Panc1 (cell line): Measurements from ENCODE around the gene MAP4K4. TPM values are rescaled to one million over a fixed set of nuclear protein-coding genes. Genes with fewer than 3 reads are reported as not detected.

Experiments used
- ATAC-seq: fragments of 200-7000 bp; cut with Tn5 transposase; 2 replicates; pipeline ENCODE4 v1.9.1; 2020; ENCODE audit warnings: mild to moderate bottlenecking, moderate library complexity
- BruUV-seq: library from RNA; stranded (reverse); fragments of 400-500 nt; replicated peaks from 2 replicates; lab custom pipeline; 2021; lab: Mats Ljungman, UMichigan
- CTCF ChIA-PET: fragments of 300-600 bp; sonication (Branson Sonifier 250); formaldehyde crosslinking; loops from one replicate; lab custom pipeline; 2022; ENCODE audit warnings: antibody characterized with exemption; lab: Charles Lee
- POLR2A ChIA-PET: fragments of 300-600 bp; sonication (Branson Sonifier 250); formaldehyde crosslinking; loops from one replicate; lab custom pipeline; 2022; ENCODE audit warnings: antibody characterized with exemption; lab: Charles Lee
- DNase-seq: peaks from one replicate; pipeline ENCODE4 v3.0.0-alpha.2; 2010; ENCODE audit warnings: low read depth, low spot score
- H3K27ac ChIP-seq: 2 replicates; pipeline ENCODE4 v1.5.1; 2011; ENCODE audit warnings: mild to moderate bottlenecking, low read length, inconsistent platforms
- H3K27me3 ChIP-seq: fragments of 200-500 bp; sonication (Bioruptor generic); 2 replicates; pipeline ENCODE4 v1.6.0; 2014; ENCODE audit warnings: low read length, inconsistent platforms; ENCODE audit not compliant: control insufficient read depth, insufficient read depth
- H3K36me3 ChIP-seq: fragments of 200-500 bp; sonication (Bioruptor generic); 2 replicates; pipeline ENCODE4 v1.5.1; 2014; ENCODE audit warnings: inconsistent platforms, mild to moderate bottlenecking, low read length, moderate library complexity; ENCODE audit not compliant: control insufficient read depth, insufficient read depth
- H3K4me1 ChIP-seq: 2 replicates; pipeline ENCODE4 v1.5.1; 2011; ENCODE audit warnings: inconsistent platforms, mild to moderate bottlenecking, low read length, moderate library complexity; ENCODE audit not compliant: control insufficient read depth, insufficient read depth
- H3K4me3 ChIP-seq, 2 experiments: 2 replicates each; pipeline ENCODE4 v1.5.1; 2011 to 2012; ENCODE audit warnings: low read depth in 2 of 2, low read length in 2 of 2, mild to moderate bottlenecking in 2 of 2, inconsistent platforms in 1 of 2, moderate library complexity in 1 of 2
- H3K9me3 ChIP-seq: fragments of 200-500 bp; sonication (Bioruptor generic); 2 replicates; pipeline ENCODE4 v1.5.1; 2014; ENCODE audit warnings: low read depth, mild to moderate bottlenecking, inconsistent platforms, low read length, moderate library complexity; ENCODE audit not compliant: control insufficient read depth, insufficient read depth
- POLR2AphosphoS5 ChIP-seq: IDR thresholded peaks from 2 replicates; pipeline ENCODE4 v1.6.1; 2012; ENCODE audit warnings: mild to moderate bottlenecking, low read depth, low read length, moderate library complexity
- REST ChIP-seq, 2 experiments: IDR thresholded peaks; 2 replicates each; pipeline ENCODE4 v1.6.1; 2011 to 2012; ENCODE audit warnings: low read depth in 2 of 2, control low read depth in 1 of 2, low read length in 1 of 2, mild to moderate bottlenecking in 1 of 2, moderate library complexity in 1 of 2; ENCODE audit not compliant: insufficient read depth in 1 of 2
- SIN3A ChIP-seq: IDR thresholded peaks from 2 replicates; pipeline ENCODE4 v1.6.1; 2012; ENCODE audit warnings: low read depth, mild to moderate bottlenecking, low read length, moderate library complexity, borderline replicate concordance; ENCODE audit not compliant: insufficient read depth
- TCF7L2 ChIP-seq: IDR thresholded peaks from 2 replicates; pipeline ENCODE4 v1.6.1; 2011; ENCODE audit warnings: mild to moderate bottlenecking, low read depth, low read length, inconsistent platforms
- in situ Hi-C: cut with HindIII; loops from 2 replicates; pipeline ENCODE4 v1.10.0; 2016; ENCODE audit warnings: low sequenced_read_pairs, low pct_unique_long_range_greater_than_20kb
- intact Hi-C: fragments of 100-400 bp; cut with micrococcal nuclease; formaldehyde crosslinking; loops from one replicate; pipeline ENCODE4 v1.10.0; 2022; ENCODE audit not compliant: unreplicated experiment
- total RNA-seq: library from RNA; stranded (reverse); gene quantifications from one replicate; pipeline ENCODE4 v1.2.1, GENCODE V29; 2021; ENCODE audit not compliant: unreplicated experiment
- TF ChIP-seq, protein P1 (sequence below): fragments of 450-650 bp; IDR thresholded peaks from 2 replicates; pipeline ENCODE4 v1.5.1; 2017; ENCODE audit warnings: mild to moderate bottlenecking

The MAP4K4 gene
- total RNA-seq, 1 experiment from 2014 or later: 68.5 TPM

DNA sequence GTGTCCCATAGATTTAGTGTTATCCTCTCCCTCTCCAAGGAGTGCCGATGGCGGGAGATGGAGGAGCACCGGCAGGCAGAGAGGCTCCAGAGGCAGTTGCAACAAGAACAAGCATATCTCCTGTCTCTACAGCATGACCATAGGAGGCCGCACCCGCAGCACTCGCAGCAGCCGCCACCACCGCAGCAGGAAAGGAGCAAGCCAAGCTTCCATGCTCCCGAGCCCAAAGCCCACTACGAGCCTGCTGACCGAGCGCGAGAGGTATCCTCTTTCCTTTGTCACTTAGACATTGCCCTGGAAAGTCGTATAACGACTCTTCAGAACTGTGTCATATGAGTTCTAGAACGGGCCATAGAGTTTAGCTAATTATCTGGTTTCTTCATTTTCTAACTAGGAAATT is 162.1 kb downstream of the MAP4K4 start:
- DNase-seq (no peak), ATAC-seq (no peak)
- ChIA-PET POLR2A (no interaction called here), CTCF (no interaction called here)
- intact Hi-C loops: no loop called here
- H3K27me3 ChIP-seq: no peaks in the 10 kb centered on the region
- H3K36me3 ChIP-seq: peaks cover 7% of the 10 kb centered on the region
- H3K4me3 ChIP-seq: no peak overlapping the region
- H3K4me1 ChIP-seq: no peaks in the 10 kb centered on the region
- BruUV-seq: no TSS peak
- H3K27ac ChIP-seq: no peak overlapping the region
- in situ Hi-C loops: no loop called here
- H3K9me3 ChIP-seq: no peaks in the 10 kb centered on the region
- TF ChIP-seq TCF7L2 (no peak), REST (IDR thresholded peaks at IDR 0.05; ENCODE audit: insufficient read depth in 1 of 2, low read depth in 2 of 2, low read length in 1 of 2) (no peak), POLR2AphosphoS5 (no peak), SIN3A (no peak)
- TF ChIP-seq, protein P1, sequence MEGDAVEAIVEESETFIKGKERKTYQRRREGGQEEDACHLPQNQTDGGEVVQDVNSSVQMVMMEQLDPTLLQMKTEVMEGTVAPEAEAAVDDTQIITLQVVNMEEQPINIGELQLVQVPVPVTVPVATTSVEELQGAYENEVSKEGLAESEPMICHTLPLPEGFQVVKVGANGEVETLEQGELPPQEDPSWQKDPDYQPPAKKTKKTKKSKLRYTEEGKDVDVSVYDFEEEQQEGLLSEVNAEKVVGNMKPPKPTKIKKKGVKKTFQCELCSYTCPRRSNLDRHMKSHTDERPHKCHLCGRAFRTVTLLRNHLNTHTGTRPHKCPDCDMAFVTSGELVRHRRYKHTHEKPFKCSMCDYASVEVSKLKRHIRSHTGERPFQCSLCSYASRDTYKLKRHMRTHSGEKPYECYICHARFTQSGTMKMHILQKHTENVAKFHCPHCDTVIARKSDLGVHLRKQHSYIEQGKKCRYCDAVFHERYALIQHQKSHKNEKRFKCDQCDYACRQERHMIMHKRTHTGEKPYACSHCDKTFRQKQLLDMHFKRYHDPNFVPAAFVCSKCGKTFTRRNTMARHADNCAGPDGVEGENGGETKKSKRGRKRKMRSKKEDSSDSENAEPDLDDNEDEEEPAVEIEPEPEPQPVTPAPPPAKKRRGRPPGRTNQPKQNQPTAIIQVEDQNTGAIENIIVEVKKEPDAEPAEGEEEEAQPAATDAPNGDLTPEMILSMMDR: no peak

DNA sequence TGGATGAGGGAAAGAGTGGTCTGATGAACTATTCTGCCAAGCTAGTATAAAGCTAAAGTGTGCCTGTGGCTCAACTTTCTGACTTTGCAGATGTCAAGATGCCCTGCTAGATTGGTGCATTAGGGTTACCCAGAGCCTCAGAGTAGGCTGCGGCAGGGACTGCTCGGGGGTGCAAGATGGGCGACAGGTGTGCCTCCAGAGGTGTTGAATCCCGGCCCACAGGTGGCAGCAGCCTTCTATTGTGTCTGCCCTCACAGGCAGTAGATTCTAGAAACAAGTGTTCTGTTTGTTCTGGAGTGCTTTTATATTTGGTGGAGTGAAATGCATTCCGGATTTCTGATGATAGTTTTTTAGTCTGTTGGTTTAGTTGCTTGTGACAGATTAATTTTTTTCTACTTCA is 162.7 kb downstream of the MAP4K4 start:
- Histone ChIP-seq H3K4me3 (no peak overlapping the region), H3K27me3 (no peaks in the 10 kb centered on the region), H3K9me3 (no peaks in the 10 kb centered on the region), H3K36me3 (peaks cover 7% of the 10 kb centered on the region), H3K27ac (no peak overlapping the region), H3K4me1 (no peaks in the 10 kb centered on the region)
- POLR2A ChIA-PET: no interaction called here
- ATAC-seq: no peak
- no peak for DNase-seq
- in situ Hi-C loops: no loop called here
- TF ChIP-seq SIN3A: no peak
- CTCF ChIA-PET: no interaction called here
- BruUV-seq: no TSS peak
- intact Hi-C loops: no loop called here

DNA sequence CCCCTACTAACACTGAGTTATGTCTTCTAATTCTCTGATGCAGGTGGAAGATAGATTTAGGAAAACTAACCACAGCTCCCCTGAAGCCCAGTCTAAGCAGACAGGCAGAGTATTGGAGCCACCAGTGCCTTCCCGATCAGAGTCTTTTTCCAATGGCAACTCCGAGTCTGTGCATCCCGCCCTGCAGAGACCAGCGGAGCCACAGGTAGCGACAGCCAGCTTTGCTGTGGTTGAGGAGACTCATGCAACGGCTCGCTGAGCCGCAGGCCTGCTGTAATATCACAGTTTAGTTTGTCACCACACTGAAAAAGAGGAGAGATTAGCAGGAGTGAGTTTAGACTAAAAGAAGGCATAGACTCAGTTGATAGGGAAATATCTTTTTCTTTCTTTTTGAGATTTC is 163.3 kb downstream of the MAP4K4 start:
- H3K4me3 ChIP-seq: no peak overlapping the region
- in situ Hi-C loops (no loop called here), intact Hi-C loops (no loop called here)
- H3K27me3 ChIP-seq: no peaks in the 10 kb centered on the region
- no TSS peak for BruUV-seq
- no peaks in the 10 kb centered on the region for H3K9me3 ChIP-seq
- TF ChIP-seq TCF7L2: no peak
- TF ChIP-seq, protein P1: no peak
- no peak for TF ChIP-seq SIN3A
- TF ChIP-seq POLR2AphosphoS5: no peak
- peaks cover 7% of the 10 kb centered on the region for H3K36me3 ChIP-seq
- ATAC-seq: no peak
- no peak for DNase-seq
- ChIA-PET CTCF (no interaction called here), POLR2A (no interaction called here)
- H3K27ac ChIP-seq: no peak overlapping the region
- H3K4me1 ChIP-seq: no peaks in the 10 kb centered on the region
